HL-60 (cell line): Measurements from ENCODE around the gene CDC42BPA.

Source experiments
- DNase-seq, 2 experiments: peaks; one replicate each; pipeline ENCODE4 v3.0.0-alpha.2; 2010 to 2020; ENCODE audit warnings: low read depth in 1 of 2, low spot score in 1 of 2
- H3K27ac ChIP-seq: fragments of 250-450 bp; sonication (Bioruptor Pico); replicated peaks from 2 replicates; pipeline ENCODE4 v1.5.1; 2020; ENCODE audit warnings: mild to moderate bottlenecking, moderate library complexity
- H3K27me3 ChIP-seq: fragments of 250-450 bp; sonication (Bioruptor Pico); 2 replicates; pipeline ENCODE4 v1.5.1; 2021; ENCODE audit warnings: mild to moderate bottlenecking, moderate library complexity; ENCODE audit not compliant: insufficient read depth, poor library complexity, severe bottlenecking
- H3K4me3 ChIP-seq: replicated peaks from 2 replicates; pipeline ENCODE4 v1.5.1; 2011; ENCODE audit warnings: mild to moderate bottlenecking, control low read depth, low read length; ENCODE audit not compliant: insufficient read depth
- CTCF ChIP-seq: IDR thresholded peaks from one replicate; pipeline ENCODE4 v1.5.1; 2011; ENCODE audit warnings: low read length, control low read depth, inconsistent platforms; ENCODE audit not compliant: insufficient read depth
- GABPA ChIP-seq: IDR thresholded peaks from 2 replicates; pipeline ENCODE4 v1.6.1; 2012; ENCODE audit warnings: low read depth
- POLR2AphosphoS5 ChIP-seq: IDR thresholded peaks from 2 replicates; pipeline ENCODE4 v1.6.1; 2012; ENCODE audit warnings: low read depth
- REST ChIP-seq: IDR thresholded peaks from 2 replicates; pipeline ENCODE4 v1.6.1; 2012; ENCODE audit warnings: low read depth; ENCODE audit not compliant: insufficient replicate concordance
- SPI1 ChIP-seq: IDR thresholded peaks from 2 replicates; pipeline ENCODE4 v1.6.1; 2012; ENCODE audit warnings: low read depth, mild to moderate bottlenecking, borderline replicate concordance

The CDC42BPA gene

GRCh38 chr1:227167276-227168101, 150.8 kb downstream of the CDC42BPA start:
- DNase-seq = no peak
- H3K27ac ChIP-seq = no peak overlapping the region
- no peak overlapping the region for H3K4me3 ChIP-seq
- TF ChIP-seq REST = no peak
- no peak for TF ChIP-seq SPI1
- TF ChIP-seq GABPA = no peak
- TF ChIP-seq CTCF = no peak
- TF ChIP-seq POLR2AphosphoS5 = no peak
- H3K27me3 ChIP-seq = no peaks in the 10 kb centered on the region

GRCh38 chr1:227166559-227166958, 151.7 kb downstream of the CDC42BPA start:
- Histone ChIP-seq H3K27me3 (no peaks in the 10 kb centered on the region), H3K27ac (no peak overlapping the region), H3K4me3 (no peak overlapping the region)
- TF ChIP-seq CTCF (no peak), POLR2AphosphoS5 (no peak), GABPA (no peak), SPI1 (no peak), REST (no peak)
- no peak for DNase-seq

GRCh38 chr1:227161470-227161869, 156.8 kb downstream of the CDC42BPA start:
- Histone ChIP-seq H3K4me3 (no peak overlapping the region), H3K27me3 (no peaks in the 10 kb centered on the region), H3K27ac (no peak overlapping the region)
- no peak for TF ChIP-seq CTCF
- no peak for TF ChIP-seq POLR2AphosphoS5
- TF ChIP-seq GABPA = no peak
- TF ChIP-seq SPI1 = no peak
- TF ChIP-seq REST = no peak
- no peak for DNase-seq
